Measurements from ENCODE around the gene NRP2. TPM values are rescaled to one million over a fixed set of nuclear protein-coding genes. Genes with fewer than 3 reads are reported as not detected.

Gene NRP2
- polyA plus RNA-seq, 2 of the 4 experiments (the other 2 are of a cell fraction), result 144 to 159 TPM

DNA sequence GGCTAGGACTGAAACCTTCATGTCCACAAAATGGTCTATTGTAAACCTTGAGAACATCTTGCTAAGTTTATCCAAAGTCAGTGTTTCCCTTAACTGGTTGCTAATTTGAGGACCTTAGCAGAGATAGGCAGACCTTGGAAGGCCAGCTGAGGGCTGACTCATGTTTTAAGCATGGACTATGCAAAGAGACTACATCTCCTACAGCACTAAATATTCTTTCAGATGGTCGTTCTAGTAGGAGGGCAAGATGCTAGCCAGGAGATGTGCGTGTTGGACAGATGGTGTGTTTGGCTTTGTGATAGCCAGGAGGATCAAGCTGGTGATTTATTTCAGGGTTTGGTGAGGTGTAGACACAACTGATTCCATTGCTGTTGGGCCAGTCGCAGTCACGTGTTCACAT lies 75.8 kb downstream of the NRP2 start:
- 69% methylated on average over 4 of the region's 4 CpGs for WGBS (ENCODE audit: missing lambda C conversion rate)
- TF ChIP-seq CHD4 (IDR thresholded peaks at IDR 0.05; ENCODE audit: borderline replicate concordance), result no peak
- TF ChIP-seq CTCF (IDR thresholded peaks at IDR 0.05), result no peak
- no peak for TF ChIP-seq JUN (IDR thresholded peaks at IDR 0.05)
- TF ChIP-seq ZSCAN20 (CRISPR knock-in tag; IDR thresholded peaks at IDR 0.05), result no peak
- no peak for TF ChIP-seq ESRRA (IDR thresholded peaks at IDR 0.05; ENCODE audit: borderline replicate concordance, low read length)
- H3K4me2 ChIP-seq, result peak overlapping the region; percentile 43
- peaks cover 72% of the 10 kb centered on the region for H3K4me1 ChIP-seq
- ATAC-seq (peak in 1 of 2 experiments; percentile 15; a peak in 2 of 6 replicates), FAIRE-seq (no peak), DNase-seq (ENCODE audit: low read depth in 1 of 2, low spot score in 1 of 2) (peak in 1 of 2 experiments; percentile 38)
- ChIA-PET CTCF (interaction anchor here (0.7 to 2.8 kb wide), 3 partner anchors 10 to 168 kb away, joined by 3 to 9 read pairs (median 6); no protein-coding TSS in a partner anchor), POLR2A (no interaction called here)
- no peak overlapping the region for H3K4me3 ChIP-seq
- H3K9me3 ChIP-seq, result no peaks in the 10 kb centered on the region
- peak overlapping the region; percentile 64 to 94 for H3K27ac ChIP-seq

GRCh38 chr2:205758500-205758899 lies 76.2 kb downstream of the NRP2 start:
- 91% methylated on average over 5 of the region's 5 CpGs for WGBS (ENCODE audit: missing lambda C conversion rate)
- TF ChIP-seq ZC3H11A (IDR thresholded peaks at IDR 0.05) (no peak), TFCP2L1 (CRISPR knock-in tag; IDR thresholded peaks at IDR 0.05) (no peak), BHLHE40 (IDR thresholded peaks at IDR 0.05; ENCODE audit: low read depth, low read length) (no peak), EHF (CRISPR knock-in tag; IDR thresholded peaks at IDR 0.05) (no peak), CHD2 (IDR thresholded peaks at IDR 0.05; ENCODE audit: low read length, partially characterized antibody) (no peak), POLR2AphosphoS2 (conservative IDR thresholded peaks at IDR 0.05; ENCODE audit: low read length) (no peak), GATA3 (IDR thresholded peaks at IDR 0.05; ENCODE audit: borderline replicate concordance) (no peak), SREBF2 (IDR thresholded peaks at IDR 0.05) (no peak), MAX (IDR thresholded peaks at IDR 0.05) (no peak), ZFP36 (IDR thresholded peaks at IDR 0.05; ENCODE audit: borderline replicate concordance, partially characterized antibody) (no peak), HES2 (IDR thresholded peaks at IDR 0.05) (no peak), RNF2 (IDR thresholded peaks at IDR 0.05; ENCODE audit: borderline replicate concordance, low read depth) (no peak), EHMT2 (IDR thresholded peaks at IDR 0.05; ENCODE audit: low read depth) (no peak)
- TF ChIP-seq, protein P1, sequence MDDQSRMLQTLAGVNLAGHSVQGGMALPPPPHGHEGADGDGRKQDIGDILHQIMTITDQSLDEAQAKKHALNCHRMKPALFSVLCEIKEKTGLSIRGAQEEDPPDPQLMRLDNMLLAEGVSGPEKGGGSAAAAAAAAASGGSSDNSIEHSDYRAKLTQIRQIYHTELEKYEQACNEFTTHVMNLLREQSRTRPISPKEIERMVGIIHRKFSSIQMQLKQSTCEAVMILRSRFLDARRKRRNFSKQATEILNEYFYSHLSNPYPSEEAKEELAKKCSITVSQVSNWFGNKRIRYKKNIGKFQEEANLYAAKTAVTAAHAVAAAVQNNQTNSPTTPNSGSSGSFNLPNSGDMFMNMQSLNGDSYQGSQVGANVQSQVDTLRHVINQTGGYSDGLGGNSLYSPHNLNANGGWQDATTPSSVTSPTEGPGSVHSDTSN (IDR thresholded peaks at IDR 0.05), result no peak
- ATAC-seq (no peak), DNase-seq (ENCODE audit: low read depth in 1 of 2, low spot score in 1 of 2) (no peak), FAIRE-seq (no peak)
- H3K4me1 ChIP-seq, result peaks cover 72% of the 10 kb centered on the region
- peak overlapping the region; percentile 43 for H3K4me2 ChIP-seq
- H3K9me3 ChIP-seq, result no peaks in the 10 kb centered on the region
- peak overlapping the region; percentile 64 to 94; a peak in 5 of 6 replicates for H3K27ac ChIP-seq
- CTCF ChIA-PET, result interaction anchor here (1.2 to 2.8 kb wide), 2 partner anchors 9 to 37 kb away, joined by 3 to 9 read pairs; no protein-coding TSS in a partner anchor
- H3K4me3 ChIP-seq, result no peak overlapping the region
- POLR2A ChIA-PET, result no interaction called here

DNA sequence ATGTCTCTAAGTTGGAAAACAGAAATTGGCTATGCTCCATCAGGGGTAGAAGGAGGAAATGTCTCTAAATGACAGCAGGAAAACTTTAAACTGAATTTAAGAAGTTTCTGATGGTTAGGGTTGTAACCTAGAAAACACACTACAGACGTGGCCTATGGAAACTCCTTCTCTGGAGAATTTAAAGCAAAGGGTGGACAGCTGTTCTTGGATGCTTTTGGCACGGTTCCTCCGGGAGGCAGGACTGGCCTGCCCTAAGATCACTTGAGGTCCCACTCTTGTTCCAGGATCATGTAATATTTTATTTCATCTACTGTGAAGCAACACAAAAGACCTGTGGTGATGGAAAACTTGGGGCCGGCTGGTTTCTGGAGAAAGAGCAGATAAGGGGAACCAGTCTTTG lies 77.0 kb downstream of the NRP2 start:
- ATAC-seq, result no peak
- DNase-seq (ENCODE audit: low read depth in 1 of 2, low spot score in 1 of 2), result no peak
- ChIA-PET POLR2A (no interaction called here), CTCF (interaction anchor here (1.2 to 2.8 kb wide), 3 partner anchors 9 to 167 kb away, joined by 3 to 9 read pairs (median 5); no protein-coding TSS in a partner anchor)
- Histone ChIP-seq H3K4me1 (peaks cover 72% of the 10 kb centered on the region), H3K4me2 (no peak overlapping the region), H3K27ac (peak overlapping the region in 1 of 2 experiments; percentile 94; a peak in 4 of 6 replicates), H3K9me3 (no peaks in the 10 kb centered on the region), H3K4me3 (no peak overlapping the region)
- TF ChIP-seq BHLHE40 (IDR thresholded peaks at IDR 0.05; ENCODE audit: low read depth, low read length), result no peak
- TF ChIP-seq CHD2 (IDR thresholded peaks at IDR 0.05; ENCODE audit: low read length, partially characterized antibody), result no peak
- TF ChIP-seq HMGXB4 (CRISPR knock-in tag; IDR thresholded peaks at IDR 0.05; ENCODE audit: borderline replicate concordance), result no peak
- TF ChIP-seq, protein P2, sequence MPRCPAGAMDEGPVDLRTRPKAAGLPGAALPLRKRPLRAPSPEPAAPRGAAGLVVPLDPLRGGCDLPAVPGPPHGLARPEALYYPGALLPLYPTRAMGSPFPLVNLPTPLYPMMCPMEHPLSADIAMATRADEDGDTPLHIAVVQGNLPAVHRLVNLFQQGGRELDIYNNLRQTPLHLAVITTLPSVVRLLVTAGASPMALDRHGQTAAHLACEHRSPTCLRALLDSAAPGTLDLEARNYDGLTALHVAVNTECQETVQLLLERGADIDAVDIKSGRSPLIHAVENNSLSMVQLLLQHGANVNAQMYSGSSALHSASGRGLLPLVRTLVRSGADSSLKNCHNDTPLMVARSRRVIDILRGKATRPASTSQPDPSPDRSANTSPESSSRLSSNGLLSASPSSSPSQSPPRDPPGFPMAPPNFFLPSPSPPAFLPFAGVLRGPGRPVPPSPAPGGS (IDR thresholded peaks at IDR 0.05), result no peak
- no peak for TF ChIP-seq CEBPB (IDR thresholded peaks at IDR 0.05)
- TF ChIP-seq ZC3H11A (IDR thresholded peaks at IDR 0.05), result no peak
- TF ChIP-seq HEYL (CRISPR knock-in tag; IDR thresholded peaks at IDR 0.05), result no peak
- no peak for TF ChIP-seq NPAS2 (CRISPR knock-in tag; IDR thresholded peaks at IDR 0.05; ENCODE audit: borderline replicate concordance)
- TF ChIP-seq RARB (CRISPR knock-in tag; IDR thresholded peaks at IDR 0.05), result no peak
- no peak for TF ChIP-seq ESRRA (IDR thresholded peaks at IDR 0.05; ENCODE audit: borderline replicate concordance, low read length)
- no peak for TF ChIP-seq NFE2L2 (conservative IDR thresholded peaks at IDR 0.05; ENCODE audit: low read length)
- FAIRE-seq, result no peak
- 94% methylated on average over 4 of the region's 4 CpGs for WGBS (ENCODE audit: missing lambda C conversion rate)

Measured in A549 (cell line).